K562 (cell line): ENCODE results near the gene ODF2. TPM values are rescaled to one million over a fixed set of nuclear protein-coding genes. Genes with fewer than 3 reads are reported as not detected.

Experiments
- BRCA1 ChIP-seq, 2 experiments: fragments of 450-650 bp in 1 of 2; sonication (generic) in 1 of 2; formaldehyde crosslinking in 1 of 2; IDR thresholded peaks; 2 replicates each; pipeline versions ENCODE4 v1.5.0 to v1.6.1; 2017 to 2020; ENCODE audit warnings: mild to moderate bottlenecking in 1 of 2, missing genetic modification reagents in 1 of 2
- CBX3 ChIP-seq, 2 experiments: IDR thresholded peaks; 1 replicate in 1 of 2; 2 replicates in 1 of 2; pipeline ENCODE4 v1.6.1; 2012; ENCODE audit warnings: inconsistent platforms in 2 of 2, low read length in 2 of 2, borderline replicate concordance in 1 of 2, control low read depth in 1 of 2
- DNMT1 ChIP-seq: fragments of 450-650 bp; IDR thresholded peaks from 2 replicates; pipeline ENCODE4 v1.6.1; 2016; ENCODE audit warnings: antibody characterized with exemption, mild to moderate bottlenecking
- HINFP ChIP-seq: fragments of 450-650 bp; conservative IDR thresholded peaks from 2 replicates; pipeline ENCODE4 v1.6.1; 2016; ENCODE audit warnings: missing genetic modification characterization, low read depth, mild to moderate bottlenecking, control low read depth, missing compliant biosample characterization
- SMARCB1 ChIP-seq: IDR thresholded peaks from 2 replicates; pipeline ENCODE4 v1.6.1; 2011; ENCODE audit warnings: improper control_type of control experiment, low read depth; ENCODE audit not compliant: insufficient read length
- TCF3 ChIP-seq: sonication (generic); formaldehyde crosslinking; IDR thresholded peaks from 2 replicates; pipeline ENCODE4 v1.4.0; 2020; ENCODE audit warnings: mild to moderate bottlenecking, missing genetic modification reagents
- THAP12 ChIP-seq: fragments of 250-450 bp; sonication (Bioruptor Pico); IDR thresholded peaks from 2 replicates; pipeline ENCODE4 v1.9.0; 2021; ENCODE audit warnings: mild to moderate bottlenecking, inconsistent platforms
- U2AF1 ChIP-seq: fragments of 200-400 bp; formaldehyde crosslinking; optimal IDR thresholded peaks from 2 replicates; pipeline ENCODE3; 2017; ENCODE audit warnings: mild to moderate bottlenecking, low read depth, low read length, moderate library complexity
- ZBTB7A ChIP-seq: IDR thresholded peaks from 2 replicates; pipeline ENCODE4 v1.6.1; 2011; ENCODE audit warnings: low read depth, mild to moderate bottlenecking, low read length, moderate library complexity, borderline replicate concordance; ENCODE audit not compliant: control insufficient read depth
- ZHX1 ChIP-seq: fragments of 150-350 bp; conservative IDR thresholded peaks from 2 replicates; pipeline ENCODE4 v1.6.1; 2014; ENCODE audit warnings: low read length
- polyA plus RNA-seq, 8 experiments: library from polyadenylated mRNA; depleted of rRNA in 4 of 8; stranded (reverse) in 5 of 8; unstranded in 3 of 8; fragments of >200 nt; fragmentation: Nextera tagmentation in 2 of 8; fragmentation: Illumina TruSeq in 1 of 8; extraction: Ambion mirVana in 2 of 8; extraction: Trizol in 1 of 8; gene quantifications; 2 replicates each; pipeline versions ENCODE4 v1.2.1 to v1.2.3, GENCODE V29; 2011 to 2014; ENCODE audit warnings: inconsistent platforms in 1 of 8, missing spikeins in 1 of 8
- total RNA-seq, 7 experiments: library from RNA; depleted of rRNA in 6 of 7; stranded (reverse); fragments of >200 nt in 6 of 7; fragmentation: Illumina TruSeq in 2 of 7; extraction: Trizol in 2 of 7; gene quantifications; 2 replicates each; pipeline versions ENCODE4 v1.2.1 to v1.2.3, GENCODE V29; 2011 to 2021; ENCODE audit warnings: low replicate concordance in 1 of 7

ODF2 gene
- total and polyA plus RNA-seq, 9 of the 15 experiments (the other 6 are each of a cell fraction or from before 2014, with no cell fraction given), result 16.5 to 83.2 (median 69.7) TPM

GRCh38 chr9:128455849-128456612, at the start of gene ODF2 (continued):
- TF ChIP-seq DNMT1 (no peak), ZBTB7A (peak; percentile 56; the same call in 1 of the 2 replicates), TCF3 (CRISPR knock-in tag) (no peak), U2AF1 (no peak), BRCA1 (IDR thresholded peaks at IDR 0.05) (no peak), BRCA1 (CRISPR knock-in tag; IDR thresholded peaks at IDR 0.05) (no peak), SMARCB1 (no peak), HINFP (no peak), THAP12 (peak; percentile 27; the same call in 1 of the 2 replicates), CBX3 (IDR thresholded peaks at IDR 0.05; ENCODE audit: borderline replicate concordance in 1 of 2, low read length in 2 of 2) (no peak), ZHX1 (no peak)
